B cell (primary cell): ENCODE data around the gene CBX8. TPM values are rescaled to one million over a fixed set of nuclear protein-coding genes. Genes with fewer than 3 reads are reported as not detected.

Experiments
- ATAC-seq: fragments of 200-7000 bp; cut with Tn5 transposase; one replicate; pipeline ENCODE4 v1.10.0; 2021; ENCODE audit warnings: low read depth, mild to moderate bottlenecking, moderate number of reproducible peaks, moderate library complexity
- CTCF ChIA-PET: fragments of 350-600 bp; sonication (Branson Sonifier 250); formaldehyde crosslinking; loops from one replicate; lab custom pipeline; 2021; ENCODE audit warnings: antibody characterized with exemption, inconsistent platforms; lab: Charles Lee
- POLR2A ChIA-PET: fragments of 350-600 bp; sonication (Branson Sonifier 250); formaldehyde crosslinking; loops from one replicate; lab custom pipeline; 2021; ENCODE audit warnings: antibody characterized with exemption; lab: Charles Lee
- DNase-seq: peaks from one replicate; pipeline ENCODE4 v3.0.0; 2013
- H2AFZ ChIP-seq: 2 replicates; pipeline ENCODE4 v1.6.1; 2012; ENCODE audit warnings: mild to moderate bottlenecking, low read depth, low read length; ENCODE audit not compliant: insufficient read depth, poor library complexity, severe bottlenecking
- H3K27ac ChIP-seq, 2 donors: 1 replicate in 1 of 2; 2 replicates in 1 of 2; pipeline ENCODE4 v1.5.1; 2012 to 2013; ENCODE audit warnings: low read length in 2 of 2, mild to moderate bottlenecking in 2 of 2, moderate library complexity in 1 of 2
- H3K27me3 ChIP-seq, 4 experiments: fragments of 200-600 bp in 1 of 4; sonication (generic) in 1 of 4; replicated peaks in 1 of 4; 1 replicate in 2 of 4; 2 replicates in 2 of 4; pipeline versions ENCODE4 v1.6.1 to v1.7.0; 2013 to 2016; ENCODE audit warnings: low read length in 3 of 4, mild to moderate bottlenecking in 2 of 4, mixed read lengths in 1 of 4, moderate library complexity in 1 of 4; ENCODE audit not compliant: insufficient read depth in 4 of 4, control insufficient read depth in 3 of 4; ENCODE audit errors: control extremely low read depth in 1 of 4
- H3K36me3 ChIP-seq, 2 experiments: replicated peaks in 1 of 2; 1 replicate in 1 of 2; 2 replicates in 1 of 2; pipeline versions ENCODE4 v1.6.1 to v1.7.1; 2013; ENCODE audit warnings: low read length in 1 of 2; ENCODE audit not compliant: insufficient read depth in 2 of 2, control insufficient read depth in 1 of 2; ENCODE audit errors: control extremely low read depth in 1 of 2, extremely low read depth in 1 of 2
- H3K4me1 ChIP-seq, 2 donors: fragments of 200-600 bp in 1 of 2; sonication (generic) in 1 of 2; 1 replicate in 1 of 2; 2 replicates in 1 of 2; pipeline versions ENCODE4 v1.5.1 to v1.6.1; 2013 to 2017; ENCODE audit warnings: low read length in 2 of 2; ENCODE audit not compliant: control insufficient read depth in 2 of 2, insufficient read depth in 2 of 2
- H3K4me2 ChIP-seq: replicated peaks from 2 replicates; pipeline ENCODE3; 2012; ENCODE audit warnings: mild to moderate bottlenecking, low read depth, low read length; ENCODE audit not compliant: poor library complexity, severe bottlenecking
- H3K4me3 ChIP-seq, 5 experiments: fragments of 200-600 bp in 1 of 5; sonication (generic) in 1 of 5; 1 replicate in 3 of 5; 2 replicates in 2 of 5; pipeline versions ENCODE4 v1.5.1 to v1.7.0; 2011 to 2016; ENCODE audit warnings: low read length in 4 of 5, mild to moderate bottlenecking in 4 of 5, low read depth in 2 of 5, control low read depth in 1 of 5, moderate library complexity in 1 of 5; ENCODE audit not compliant: insufficient read depth in 1 of 5; ENCODE audit errors: control extremely low read depth in 1 of 5, extremely low read depth in 1 of 5
- H3K79me2 ChIP-seq: fragments of 200-600 bp; sonication (generic); one replicate; pipeline ENCODE4 v1.6.0; 2016; ENCODE audit warnings: low read length; ENCODE audit not compliant: control insufficient read depth, insufficient read depth
- H3K9ac ChIP-seq: fragments of 200-600 bp; sonication (generic); 2 replicates; pipeline ENCODE4 v1.6.1; 2017; ENCODE audit warnings: mild to moderate bottlenecking, low read length, moderate library complexity
- H3K9me3 ChIP-seq, 3 donors: one replicate each; pipeline versions ENCODE4 v1.6.1 to v1.7.1; 2013; ENCODE audit warnings: low read length in 2 of 3; ENCODE audit not compliant: control insufficient read depth in 2 of 3, insufficient read depth in 1 of 3; ENCODE audit errors: control extremely low read depth in 1 of 3
- H4K20me1 ChIP-seq: 2 replicates; pipeline ENCODE4 v1.6.0; 2012; ENCODE audit warnings: mild to moderate bottlenecking, low read length; ENCODE audit not compliant: insufficient read depth, control insufficient read depth, poor library complexity, severe bottlenecking
- H3K27ac Mint-ChIP-seq: one replicate; pipeline ENCODE4 v1.8.0; 2021; ENCODE audit warnings: mixed read lengths
- H3K27me3 Mint-ChIP-seq: one replicate; pipeline ENCODE4 v1.8.0; 2021; ENCODE audit warnings: mixed read lengths
- H3K4me1 Mint-ChIP-seq: one replicate; pipeline ENCODE4 v1.8.0; 2021; ENCODE audit warnings: mixed read lengths
- H3K4me3 Mint-ChIP-seq: one replicate; pipeline ENCODE4 v1.8.0; 2021; ENCODE audit warnings: mixed read lengths
- H3K9me3 Mint-ChIP-seq: one replicate; pipeline ENCODE4 v1.8.0; 2022; ENCODE audit warnings: mixed read lengths; ENCODE audit not compliant: insufficient read depth
- EZH2 ChIP-seq: IDR thresholded peaks from 2 replicates; pipeline ENCODE4 v1.6.1; 2012; ENCODE audit warnings: borderline replicate concordance, low read depth, mild to moderate bottlenecking, moderate library complexity, low read length; ENCODE audit not compliant: insufficient read depth, poor library complexity, severe bottlenecking
- WGBS: methylation state at CpG from one replicate; pipeline ENCODE4 v1.1.5; 2013; ENCODE audit warnings: missing lambda C conversion rate; ENCODE audit not compliant: insufficient coverage; 5-methylcytosine and 5-hydroxymethylcytosine counted together
- intact Hi-C: fragments of 100-400 bp; cut with micrococcal nuclease; formaldehyde crosslinking; loops from one replicate; pipeline ENCODE4 v1.10.0; 2022
- polyA plus RNA-seq: library from polyadenylated mRNA; depleted of rRNA; stranded (reverse); fragments of >200 nt; gene quantifications from 2 replicates; pipeline ENCODE4 v1.2.3, GENCODE V29; 2012
- total RNA-seq, 2 donors: library from RNA; stranded (reverse); fragments of 120-200 nt in 1 of 2; gene quantifications; 1 replicate in 1 of 2; 2 replicates in 1 of 2; pipeline versions ENCODE4 v1.2.3 to v1.2.4, GENCODE V29; 2013 to 2022
- TF ChIP-seq, protein P1 (sequence below): fragments of 200-600 bp; IDR thresholded peaks from one replicate; pipeline ENCODE4 v1.8.0; 2022; ENCODE audit warnings: antibody characterized with exemption, mild to moderate bottlenecking

The CBX8 gene
- total and polyA plus RNA-seq, 2 donors (not counting 1 experiment from before 2014, with no cell fraction given), result 0.31 to 6.8 TPM

- Mint-ChIP-seq H3K27me3 (peaks cover 52% of the 10 kb centered on the region), H3K4me1 (peaks cover 9% of the 10 kb centered on the region), H3K9me3 (no peaks in the 10 kb centered on the region), H3K4me3 (no peak overlapping the region), H3K27ac (no peak overlapping the region)
- no peak overlapping the region for H3K4me2 ChIP-seq
- POLR2A ChIA-PET, result interaction anchor here (0.5 kb wide), 1 partner anchor 14 kb away, joined by 3 read pairs; no protein-coding TSS in a partner anchor
- H3K27ac ChIP-seq, result no peak overlapping the region
- no peaks in the 10 kb centered on the region for H3K79me2 ChIP-seq
- H3K9ac ChIP-seq, result no peak overlapping the region
- intact Hi-C loops, result no loop called here
- no peak overlapping the region for H2AFZ ChIP-seq
- H3K4me3 ChIP-seq, result no peak overlapping the region
- H3K27me3 ChIP-seq, result peaks cover 0 to 30% (median 8%) of the 10 kb centered on the region in 4 experiments
- no peaks in the 10 kb centered on the region for H3K9me3 ChIP-seq
- WGBS, result 92% methylated on average over 11 of the region's 12 CpGs
- CTCF ChIA-PET, result interaction anchor here (1.0 to 1.1 kb wide), 2 partner anchors 9 to 14 kb away, joined by 3 to 4 read pairs; no protein-coding TSS in a partner anchor
- peaks cover 6% of the 10 kb centered on the region in 2 donors for H3K4me1 ChIP-seq
- DNase-seq (no peak), ATAC-seq (no peak)
- H3K36me3 ChIP-seq, result no peaks in the 10 kb centered on the region
- no peak for TF ChIP-seq EZH2
- H4K20me1 ChIP-seq, result no peaks in the 10 kb centered on the region
These were observed 24.6 kb upstream of the CBX8 start for GRCh38 chr17:79821331-79822095.

DNA sequence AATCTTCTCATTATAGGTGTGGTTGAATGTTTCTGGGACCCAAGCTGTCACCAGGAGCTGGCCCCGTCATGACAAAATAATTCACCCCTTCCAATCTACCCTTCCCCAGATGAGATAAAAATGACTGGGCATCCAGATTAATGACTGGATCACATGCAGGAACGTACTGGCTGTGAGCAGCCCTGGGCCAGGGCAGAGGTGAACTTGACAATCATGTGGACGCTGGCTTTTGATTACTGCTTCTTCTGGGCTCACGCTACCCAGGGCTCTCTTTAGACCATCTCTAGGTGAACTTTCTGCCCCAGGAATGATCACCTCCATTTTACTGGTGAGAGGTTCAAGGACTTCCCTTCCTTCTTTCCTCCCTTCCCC, 24.1 kb upstream of the CBX8 start:
- Histone ChIP-seq H3K9me3 (peaks cover 0 to 2% (median 0%) of the 10 kb centered on the region in 3 donors), H3K9ac (no peak overlapping the region), H3K27me3 (peaks cover 0 to 32% (median 12%) of the 10 kb centered on the region in 4 experiments), H3K4me2 (no peak overlapping the region), H3K27ac (no peak overlapping the region), H3K4me3 (no peak overlapping the region), H3K36me3 (no peaks in the 10 kb centered on the region), H3K79me2 (no peaks in the 10 kb centered on the region), H4K20me1 (no peaks in the 10 kb centered on the region), H3K4me1 (peaks cover under 1 to 2% of the 10 kb centered on the region in 2 donors), H2AFZ (no peak overlapping the region)
- TF ChIP-seq EZH2, result no peak
- TF ChIP-seq, protein P1, sequence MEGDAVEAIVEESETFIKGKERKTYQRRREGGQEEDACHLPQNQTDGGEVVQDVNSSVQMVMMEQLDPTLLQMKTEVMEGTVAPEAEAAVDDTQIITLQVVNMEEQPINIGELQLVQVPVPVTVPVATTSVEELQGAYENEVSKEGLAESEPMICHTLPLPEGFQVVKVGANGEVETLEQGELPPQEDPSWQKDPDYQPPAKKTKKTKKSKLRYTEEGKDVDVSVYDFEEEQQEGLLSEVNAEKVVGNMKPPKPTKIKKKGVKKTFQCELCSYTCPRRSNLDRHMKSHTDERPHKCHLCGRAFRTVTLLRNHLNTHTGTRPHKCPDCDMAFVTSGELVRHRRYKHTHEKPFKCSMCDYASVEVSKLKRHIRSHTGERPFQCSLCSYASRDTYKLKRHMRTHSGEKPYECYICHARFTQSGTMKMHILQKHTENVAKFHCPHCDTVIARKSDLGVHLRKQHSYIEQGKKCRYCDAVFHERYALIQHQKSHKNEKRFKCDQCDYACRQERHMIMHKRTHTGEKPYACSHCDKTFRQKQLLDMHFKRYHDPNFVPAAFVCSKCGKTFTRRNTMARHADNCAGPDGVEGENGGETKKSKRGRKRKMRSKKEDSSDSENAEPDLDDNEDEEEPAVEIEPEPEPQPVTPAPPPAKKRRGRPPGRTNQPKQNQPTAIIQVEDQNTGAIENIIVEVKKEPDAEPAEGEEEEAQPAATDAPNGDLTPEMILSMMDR, result no peak
- Mint-ChIP-seq H3K4me3 (no peak overlapping the region), H3K4me1 (peaks cover 5% of the 10 kb centered on the region), H3K27ac (no peak overlapping the region), H3K27me3 (peaks cover 53% of the 10 kb centered on the region), H3K9me3 (no peaks in the 10 kb centered on the region)
- ATAC-seq (no peak), DNase-seq (no peak)
- ChIA-PET POLR2A (interaction anchor here (0.5 kb wide), 1 partner anchor 14 kb away, joined by 3 read pairs; no protein-coding TSS in a partner anchor), CTCF (interaction anchor here (1.1 kb wide), 1 partner anchor 13 kb away, joined by 3 read pairs; no protein-coding TSS in a partner anchor)
- intact Hi-C loops, result no loop called here
- WGBS, result 88% methylated on average over 3 of the region's 4 CpGs
